ENCODE measurements around the gene NBPF8. TPM values are rescaled to one million over a fixed set of nuclear protein-coding genes. Genes with fewer than 3 reads are reported as not detected.
A peak's percentile ranks its signal among the peaks of the same experiment; 100 is the strongest.
"Not testable (repeated sequence)": the region's sequence is repeated elsewhere in the genome, so short reads cannot be mapped to it uniquely, and the experiment has no call there.

Gene NBPF8
- total RNA-seq, 2 donors from 2014 or later, result 15.8 to 21.5 TPM

GRCh38 chr1:120393316-120394232 is 21.3 kb upstream of the NBPF8 start:
- not testable (repeated sequence) for H3K36me3 ChIP-seq (ENCODE audit: control insufficient read depth, insufficient read depth, low read length); H3K27me3 Mint-ChIP-seq (ENCODE audit: insufficient read depth); H3K27ac ChIP-seq (ENCODE audit: low read depth, low read length); H3K4me1 ChIP-seq (ENCODE audit: control insufficient read depth, insufficient read depth, low read length); H3K4me3 ChIP-seq (ENCODE audit: low read length); H3K9me3 Mint-ChIP-seq; H3K9me3 ChIP-seq (ENCODE audit: control insufficient read depth, low read length); H3K27me3 ChIP-seq (ENCODE audit: control insufficient read depth, insufficient read depth, low read length, poor library complexity, severe bottlenecking); H3K27ac Mint-ChIP-seq; H3K9ac ChIP-seq (ENCODE audit: extremely low read depth, low read length, poor library complexity, severe bottlenecking); H3K4me1 Mint-ChIP-seq; H3K4me3 Mint-ChIP-seq; H3K36me3 Mint-ChIP-seq (ENCODE audit: low read depth)
- DNase-seq, result peak; percentile 21
- 67% methylated on average over 1 of the region's 13 CpGs; no CpG with 5 or more reads in 1 of the 2 experiments for WGBS, 2 experiments (ENCODE audit: insufficient coverage in 1 of 2, insufficient read length in 1 of 2)

GRCh38 chr1:120405348-120405747 is 9.5 kb upstream of the NBPF8 start:
- H3K27me3 ChIP-seq (ENCODE audit: control insufficient read depth, insufficient read depth, low read length, poor library complexity, severe bottlenecking); H3K27ac Mint-ChIP-seq; H3K4me1 ChIP-seq (ENCODE audit: control insufficient read depth, insufficient read depth, low read length); H3K36me3 Mint-ChIP-seq (ENCODE audit: low read depth); H3K9me3 Mint-ChIP-seq; H3K9me3 ChIP-seq (ENCODE audit: control insufficient read depth, low read length); H3K4me3 Mint-ChIP-seq; H3K36me3 ChIP-seq (ENCODE audit: control insufficient read depth, insufficient read depth, low read length); H3K27me3 Mint-ChIP-seq (ENCODE audit: insufficient read depth); H3K9ac ChIP-seq (ENCODE audit: extremely low read depth, low read length, poor library complexity, severe bottlenecking); H3K4me3 ChIP-seq (ENCODE audit: low read length); H3K4me1 Mint-ChIP-seq; DNase-seq; H3K27ac ChIP-seq (ENCODE audit: low read depth, low read length): not testable (repeated sequence)
- no CpG with 5 or more reads among the region's 1 CpG for WGBS, 2 experiments (ENCODE audit: insufficient coverage in 1 of 2, insufficient read length in 1 of 2)

GRCh38 chr1:120414451-120414850 is 384 bp upstream of the NBPF8 start:
- not testable (repeated sequence) for H3K4me3 ChIP-seq (ENCODE audit: low read length); H3K36me3 ChIP-seq (ENCODE audit: control insufficient read depth, insufficient read depth, low read length); H3K4me1 Mint-ChIP-seq; H3K27ac ChIP-seq (ENCODE audit: low read depth, low read length); H3K27ac Mint-ChIP-seq; H3K27me3 ChIP-seq (ENCODE audit: control insufficient read depth, insufficient read depth, low read length, poor library complexity, severe bottlenecking); H3K4me1 ChIP-seq (ENCODE audit: control insufficient read depth, insufficient read depth, low read length); H3K9me3 ChIP-seq (ENCODE audit: control insufficient read depth, low read length); H3K9ac ChIP-seq (ENCODE audit: extremely low read depth, low read length, poor library complexity, severe bottlenecking); H3K4me3 Mint-ChIP-seq; DNase-seq; H3K36me3 Mint-ChIP-seq (ENCODE audit: low read depth); H3K9me3 Mint-ChIP-seq
- H3K27me3 Mint-ChIP-seq (ENCODE audit: insufficient read depth), result peaks cover 14% of the 10 kb centered on the region
- WGBS, 2 experiments (ENCODE audit: insufficient coverage in 1 of 2, insufficient read length in 1 of 2), result no CpG with 5 or more reads among the region's 16 CpGs

- Mint-ChIP-seq H3K27ac (peak overlapping the region; percentile 11), H3K4me3 (peak overlapping the region; percentile 56), H3K27me3 (ENCODE audit: insufficient read depth) (peaks cover 18% of the 10 kb centered on the region)
- not testable (repeated sequence) for H3K4me1 Mint-ChIP-seq; H3K27ac ChIP-seq (ENCODE audit: low read depth, low read length); H3K9me3 Mint-ChIP-seq; H3K27me3 ChIP-seq (ENCODE audit: control insufficient read depth, insufficient read depth, low read length, poor library complexity, severe bottlenecking); H3K9ac ChIP-seq (ENCODE audit: extremely low read depth, low read length, poor library complexity, severe bottlenecking); H3K9me3 ChIP-seq (ENCODE audit: control insufficient read depth, low read length); H3K4me1 ChIP-seq (ENCODE audit: control insufficient read depth, insufficient read depth, low read length); H3K36me3 Mint-ChIP-seq (ENCODE audit: low read depth); H3K36me3 ChIP-seq (ENCODE audit: control insufficient read depth, insufficient read depth, low read length)
- WGBS, 2 experiments (ENCODE audit: insufficient coverage in 1 of 2, insufficient read length in 1 of 2), result 3 to 7% methylated on average over 7 to 21 of the region's 23 CpGs
- peak; percentile 57 for DNase-seq
- H3K4me3 ChIP-seq (ENCODE audit: low read length), result peak overlapping the region; percentile 86
These were observed 692 bp downstream of the NBPF8 start for GRCh38 chr1:120415492-120415961.

GRCh38 chr1:120425063-120425462 is 10.2 kb downstream of the NBPF8 start:
- H3K36me3 Mint-ChIP-seq (ENCODE audit: low read depth); H3K4me3 ChIP-seq (ENCODE audit: low read length); H3K9me3 Mint-ChIP-seq; H3K4me1 ChIP-seq (ENCODE audit: control insufficient read depth, insufficient read depth, low read length); H3K27ac Mint-ChIP-seq; DNase-seq; H3K27ac ChIP-seq (ENCODE audit: low read depth, low read length); H3K36me3 ChIP-seq (ENCODE audit: control insufficient read depth, insufficient read depth, low read length); H3K4me1 Mint-ChIP-seq; H3K4me3 Mint-ChIP-seq; H3K9me3 ChIP-seq (ENCODE audit: control insufficient read depth, low read length); H3K27me3 ChIP-seq (ENCODE audit: control insufficient read depth, insufficient read depth, low read length, poor library complexity, severe bottlenecking): not testable (repeated sequence)
- H3K9ac ChIP-seq (ENCODE audit: extremely low read depth, low read length, poor library complexity, severe bottlenecking), result peak overlapping the region; percentile 30
- H3K27me3 Mint-ChIP-seq (ENCODE audit: insufficient read depth), result peaks cover 21% of the 10 kb centered on the region
- WGBS, 2 experiments (ENCODE audit: insufficient coverage in 1 of 2, insufficient read length in 1 of 2), result 13 to 20% methylated on average over 1 to 6 of the region's 7 CpGs

GRCh38 chr1:120431626-120432025 is 16.8 kb downstream of the NBPF8 start:
- H3K27ac ChIP-seq (ENCODE audit: low read depth, low read length); H3K36me3 ChIP-seq (ENCODE audit: control insufficient read depth, insufficient read depth, low read length); H3K36me3 Mint-ChIP-seq (ENCODE audit: low read depth); H3K4me1 ChIP-seq (ENCODE audit: control insufficient read depth, insufficient read depth, low read length); H3K4me3 Mint-ChIP-seq; H3K9me3 Mint-ChIP-seq; H3K27me3 ChIP-seq (ENCODE audit: control insufficient read depth, insufficient read depth, low read length, poor library complexity, severe bottlenecking); H3K4me1 Mint-ChIP-seq; DNase-seq; H3K4me3 ChIP-seq (ENCODE audit: low read length); H3K9me3 ChIP-seq (ENCODE audit: control insufficient read depth, low read length); H3K27ac Mint-ChIP-seq; H3K9ac ChIP-seq (ENCODE audit: extremely low read depth, low read length, poor library complexity, severe bottlenecking): not testable (repeated sequence)
- peaks cover 12% of the 10 kb centered on the region for H3K27me3 Mint-ChIP-seq (ENCODE audit: insufficient read depth)
- no CpG with 5 or more reads among the region's 3 CpGs for WGBS, 2 experiments (ENCODE audit: insufficient coverage in 1 of 2, insufficient read length in 1 of 2)

GRCh38 chr1:120433831-120434230 is 19.0 kb downstream of the NBPF8 start:
- H3K4me1 ChIP-seq (ENCODE audit: control insufficient read depth, insufficient read depth, low read length); H3K27me3 Mint-ChIP-seq (ENCODE audit: insufficient read depth); H3K27ac Mint-ChIP-seq; H3K27ac ChIP-seq (ENCODE audit: low read depth, low read length); H3K9ac ChIP-seq (ENCODE audit: extremely low read depth, low read length, poor library complexity, severe bottlenecking); H3K9me3 Mint-ChIP-seq; H3K4me1 Mint-ChIP-seq; H3K36me3 Mint-ChIP-seq (ENCODE audit: low read depth); H3K36me3 ChIP-seq (ENCODE audit: control insufficient read depth, insufficient read depth, low read length); H3K4me3 ChIP-seq (ENCODE audit: low read length); H3K9me3 ChIP-seq (ENCODE audit: control insufficient read depth, low read length); H3K27me3 ChIP-seq (ENCODE audit: control insufficient read depth, insufficient read depth, low read length, poor library complexity, severe bottlenecking); H3K4me3 Mint-ChIP-seq; DNase-seq: not testable (repeated sequence)
- WGBS, 2 experiments (ENCODE audit: insufficient coverage in 1 of 2, insufficient read length in 1 of 2), result 93% methylated on average over 7 of the region's 18 CpGs; no CpG with 5 or more reads in 1 of the 2 experiments

Measured in endodermal cell (in vitro differentiated cells).